ELF-1 (cell line): Measurements from ENCODE around the gene DNAH17.

Source experiments
- DNase-seq: peaks from one replicate; pipeline ENCODE4 v3.0.0-alpha.2; 2016; ENCODE audit warnings: low read depth, low spot score

Gene DNAH17

GRCh38 chr17:78395155-78395554, 182.0 kb downstream of the DNAH17 start:
- no peak for DNase-seq

GRCh38 chr17:78394209-78394608, 183.0 kb downstream of the DNAH17 start:
- no peak for DNase-seq

- no peak for DNase-seq
Measured at GRCh38 chr17:78393575-78393974, 183.6 kb downstream of the DNAH17 start.

GRCh38 chr17:78392295-78392694, 184.9 kb downstream of the DNAH17 start:
- no peak for DNase-seq

GRCh38 chr17:78391843-78392242, 185.4 kb downstream of the DNAH17 start:
- no peak for DNase-seq

- DNase-seq = no peak
Measured at GRCh38 chr17:78391051-78391431, 186.2 kb downstream of the DNAH17 start.

- DNase-seq = peak; percentile 84
Measured at GRCh38 chr17:78390241-78391050, 186.8 kb downstream of the DNAH17 start.

GRCh38 chr17:78387977-78388941, 188.9 kb downstream of the DNAH17 start:
- DNase-seq = no peak

- DNase-seq = no peak
Measured at GRCh38 chr17:78384479-78385175, 192.6 kb downstream of the DNAH17 start.

- DNase-seq = peak; percentile 54
Measured at GRCh38 chr17:78383725-78384471, 193.3 kb downstream of the DNAH17 start.

GRCh38 chr17:78381601-78382232, 195.5 kb downstream of the DNAH17 start:
- peak; percentile 78 for DNase-seq

- DNase-seq = no peak
Measured at GRCh38 chr17:78380370-78380769, 196.8 kb downstream of the DNAH17 start.

GRCh38 chr17:78379131-78379491, 198.1 kb downstream of the DNAH17 start:
- peak; percentile 34 for DNase-seq

GRCh38 chr17:78378225-78379130, 198.7 kb downstream of the DNAH17 start, which contains the start of gene PGS1:
PGS1 (plus strand) TSS chr17:78378649; CDS start chr17:78378666, 17 bp downstream.
- DNase-seq = peak; percentile 86

GRCh38 chr17:78377858-78378224, 199.4 kb downstream of the DNAH17 start:
- no peak for DNase-seq

- no peak for DNase-seq
Measured at GRCh38 chr17:78376161-78376560, 201.0 kb downstream of the DNAH17 start.

- peak; percentile 41 for DNase-seq
Measured at GRCh38 chr17:78375401-78376151, 201.6 kb downstream of the DNAH17 start.

GRCh38 chr17:78374631-78375274, 202.4 kb downstream of the DNAH17 start:
- peak; percentile 97 for DNase-seq
